HepG2 (cell line): Measurements from ENCODE around the gene PRSS22. TPM values are rescaled to one million over a fixed set of nuclear protein-coding genes. Genes with fewer than 3 reads are reported as not detected.

Experiments used
- BORCS8-MEF2B ChIP-seq: sonication (generic); formaldehyde crosslinking; IDR thresholded peaks from 2 replicates; pipeline ENCODE4 v1.8.0; 2022; ENCODE audit warnings: mild to moderate bottlenecking, missing genetic modification reagents
- BRF2 ChIP-seq: sonication (generic); formaldehyde crosslinking; IDR thresholded peaks from 2 replicates; pipeline ENCODE4 v1.8.1; 2022; ENCODE audit warnings: mild to moderate bottlenecking, missing genetic modification reagents
- CBFB ChIP-seq: sonication (generic); formaldehyde crosslinking; IDR thresholded peaks from 2 replicates; pipeline ENCODE4 v1.4.0; 2020; ENCODE audit warnings: missing genetic modification reagents
- DMAP1 ChIP-seq: IDR thresholded peaks from 2 replicates; pipeline ENCODE4 v1.6.1; 2016
- ELF4 ChIP-seq: sonication (generic); formaldehyde crosslinking; IDR thresholded peaks from 2 replicates; pipeline ENCODE4 v1.5.0; 2020; ENCODE audit warnings: missing genetic modification reagents, mild to moderate bottlenecking, moderate library complexity, borderline replicate concordance
- FOXM1 ChIP-seq: sonication (generic); formaldehyde crosslinking; IDR thresholded peaks from 2 replicates; pipeline ENCODE4 v1.5.0; 2020; ENCODE audit warnings: missing genetic modification reagents
- GZF1 ChIP-seq: sonication (generic); formaldehyde crosslinking; IDR thresholded peaks from 2 replicates; pipeline ENCODE4 v1.5.1; 2020; ENCODE audit warnings: mild to moderate bottlenecking, missing genetic modification reagents
- JUND ChIP-seq: sonication (generic); formaldehyde crosslinking; IDR thresholded peaks from 2 replicates; pipeline ENCODE4 v1.8.0; 2022; ENCODE audit warnings: mild to moderate bottlenecking, missing genetic modification reagents
- KDM2A ChIP-seq: sonication (generic); formaldehyde crosslinking; IDR thresholded peaks from 2 replicates; pipeline ENCODE4 v1.4.0; 2020; ENCODE audit warnings: low read depth, missing genetic modification reagents, borderline replicate concordance
- MTF2 ChIP-seq: sonication (generic); formaldehyde crosslinking; IDR thresholded peaks from 2 replicates; pipeline ENCODE4 v1.5.0; 2020; ENCODE audit warnings: missing genetic modification reagents, borderline replicate concordance
- NCOA1 ChIP-seq: sonication (generic); formaldehyde crosslinking; IDR thresholded peaks from 2 replicates; pipeline ENCODE4 v1.9.0; 2021; ENCODE audit warnings: missing genetic modification reagents
- PAXIP1 ChIP-seq: sonication (generic); formaldehyde crosslinking; conservative IDR thresholded peaks from 2 replicates; pipeline ENCODE4 v1.4.0; 2020; ENCODE audit warnings: mild to moderate bottlenecking, missing genetic modification reagents, moderate library complexity
- SIN3B ChIP-seq: fragments of 150-350 bp; IDR thresholded peaks from 2 replicates; pipeline ENCODE4 v1.6.1; 2014; ENCODE audit warnings: low read length
- SNAPC2 ChIP-seq: sonication (generic); formaldehyde crosslinking; IDR thresholded peaks from 2 replicates; pipeline ENCODE4 v1.8.1; 2022; ENCODE audit warnings: mild to moderate bottlenecking, missing genetic modification reagents
- TBX2 ChIP-seq: sonication (generic); formaldehyde crosslinking; IDR thresholded peaks from 2 replicates; pipeline ENCODE4 v1.5.0; 2020; ENCODE audit warnings: missing genetic modification reagents, mild to moderate bottlenecking, borderline replicate concordance
- ZBTB7A ChIP-seq: sonication (generic); formaldehyde crosslinking; IDR thresholded peaks from 2 replicates; pipeline ENCODE4 v1.8.0; 2022; ENCODE audit warnings: mild to moderate bottlenecking, missing genetic modification reagents
- ZC3H4 ChIP-seq: sonication (generic); formaldehyde crosslinking; IDR thresholded peaks from 2 replicates; pipeline ENCODE4 v1.4.0; 2020; ENCODE audit warnings: missing genetic modification reagents, borderline replicate concordance
- ZIK1 ChIP-seq: sonication (generic); formaldehyde crosslinking; IDR thresholded peaks from 2 replicates; pipeline ENCODE4 v1.5.0; 2020; ENCODE audit warnings: mild to moderate bottlenecking, low read depth, missing genetic modification reagents, borderline replicate concordance
- ZNF350 ChIP-seq: sonication (generic); formaldehyde crosslinking; IDR thresholded peaks from 2 replicates; pipeline ENCODE4 v1.4.0; 2020; ENCODE audit warnings: mild to moderate bottlenecking, low read depth, missing genetic modification reagents, borderline replicate concordance
- ZNF546 ChIP-seq: sonication (generic); formaldehyde crosslinking; conservative IDR thresholded peaks from 2 replicates; pipeline ENCODE4 v1.8.1; 2023; ENCODE audit warnings: mild to moderate bottlenecking, missing genetic modification reagents
- ZNF652 ChIP-seq: IDR thresholded peaks from 2 replicates; pipeline ENCODE4 v1.6.1; 2016; ENCODE audit warnings: low read depth, borderline replicate concordance
- ZNF710 ChIP-seq: sonication (generic); formaldehyde crosslinking; IDR thresholded peaks from 2 replicates; pipeline ENCODE4 v1.5.0; 2020; ENCODE audit warnings: mild to moderate bottlenecking, missing genetic modification reagents, borderline replicate concordance
- ZNF782 ChIP-seq: sonication (generic); formaldehyde crosslinking; IDR thresholded peaks from 2 replicates; pipeline ENCODE4 v1.4.0; 2020; ENCODE audit warnings: missing genetic modification reagents, mild to moderate bottlenecking, borderline replicate concordance
- polyA plus RNA-seq, 8 experiments: library from polyadenylated mRNA; depleted of rRNA in 3 of 8; stranded (reverse) in 7 of 8; unstranded in 1 of 8; fragments of >200 nt; fragmentation: Illumina TruSeq in 4 of 8; extraction: Trizol in 4 of 8; gene quantifications; 2 replicates each; pipeline versions ENCODE4 v1.2.1 to v1.2.3, GENCODE V29; 2011 to 2016; ENCODE audit warnings: low read depth in 4 of 8, missing spikeins in 1 of 8, mixed read lengths in 1 of 8; ENCODE audit not compliant: insufficient read depth in 1 of 8
- total RNA-seq, 5 experiments: library from RNA; depleted of rRNA; stranded (reverse); fragments of >200 nt; fragmentation: Illumina TruSeq; extraction: Trizol; gene quantifications; 2 replicates each; pipeline ENCODE4 v1.2.3, GENCODE V29; 2016; ENCODE audit warnings: low read depth in 1 of 5

The PRSS22 gene
- total and polyA plus RNA-seq, 2 of the 13 experiments (the other 11 are each of a cell fraction or from before 2014, with no cell fraction given), result 0.24 to 0.32 TPM

- TF ChIP-seq PAXIP1 (CRISPR knock-in tag) (0 out of 2 replicates have a peak, but pooled peaks have one; percentile 1), NCOA1 (CRISPR knock-in tag) (peak; percentile 74), ZNF710 (CRISPR knock-in tag) (no peak), DMAP1 (CRISPR knock-in tag) (peak; percentile 88; the same call in 1 of the 2 replicates), BORCS8-MEF2B (CRISPR knock-in tag) (peak; percentile 81; the same call in 1 of the 2 replicates), ZC3H4 (CRISPR knock-in tag) (no peak), FOXM1 (no peak), KDM2A (CRISPR knock-in tag) (peak; percentile 86), ZNF350 (CRISPR knock-in tag) (peak; percentile 77), CBFB (CRISPR knock-in tag) (peak; percentile 82; the same call in 1 of the 2 replicates), ELF4 (CRISPR knock-in tag) (peak; percentile 76), SNAPC2 (0 out of 2 replicates have a peak, but pooled peaks have one; percentile 19), TBX2 (CRISPR knock-in tag) (peak; percentile 89), JUND (CRISPR knock-in tag) (peak; percentile 13; the same call in 1 of the 2 replicates), ZIK1 (CRISPR knock-in tag) (0 out of 2 replicates have a peak, but pooled peaks have one; percentile 64), ZNF652 (CRISPR knock-in tag) (no peak), SIN3B (peak; percentile 76), BRF2 (CRISPR knock-in tag) (no peak), ZBTB7A (CRISPR knock-in tag) (0 out of 2 replicates have a peak, but pooled peaks have one; percentile 15), MTF2 (CRISPR knock-in tag) (no peak), ZNF782 (CRISPR knock-in tag) (peak; percentile 64; the same call in 1 of the 2 replicates), GZF1 (CRISPR knock-in tag) (no peak), ZNF546 (CRISPR knock-in tag) (peak; percentile 89; the same call in 1 of the 2 replicates)
Observed at GRCh38 chr16:2867987-2868789, 10.2 kb upstream of the PRSS22 start (continued).
